ENCODE data around the gene MAML3. TPM values are rescaled to one million over a fixed set of nuclear protein-coding genes. Genes with fewer than 3 reads are reported as not detected.

The MAML3 gene
- total and polyA plus RNA-seq, 8 donors: 5.8 to 18.7 (median 16.7) TPM

GRCh38 chr4:139968831-139969230, 185.2 kb downstream of the MAML3 start:
- Histone ChIP-seq H3K36me3 (no peaks in the 10 kb centered on the region), H3K27me3 (no peaks in the 10 kb centered on the region), H3K9me3 (no peaks in the 10 kb centered on the region), H3K4me3 (no peak overlapping the region), H3K4me1 (peaks cover 13 to 58% of the 10 kb centered on the region in 2 donors), H3K27ac (no peak overlapping the region)
- intact Hi-C loops (cut with DNase I): no loop called here
- ATAC-seq (peak; percentile 6), DNase-seq (no peak)
- TF ChIP-seq CTCF (IDR thresholded peaks at IDR 0.05): no peak

- Histone ChIP-seq H3K27me3 (no peaks in the 10 kb centered on the region), H3K9me3 (no peaks in the 10 kb centered on the region), H3K36me3 (no peaks in the 10 kb centered on the region), H3K4me3 (no peak overlapping the region), H3K4me1 (peaks cover 13 to 66% of the 10 kb centered on the region in 2 donors), H3K27ac (peak overlapping the region in 1 of 2 donors; percentile 59)
- intact Hi-C loops (cut with DNase I): no loop called here
- no peak for TF ChIP-seq CTCF (IDR thresholded peaks at IDR 0.05)
- DNase-seq (no peak), ATAC-seq (no peak)
Observed at GRCh38 chr4:139966383-139966782, 187.6 kb downstream of the MAML3 start.

GRCh38 chr4:139965789-139966188, 188.2 kb downstream of the MAML3 start:
- Histone ChIP-seq H3K27ac (peak overlapping the region in 1 of 2 donors; percentile 55), H3K4me3 (no peak overlapping the region), H3K36me3 (no peaks in the 10 kb centered on the region), H3K4me1 (peaks cover 13 to 60% of the 10 kb centered on the region in 2 donors), H3K9me3 (no peaks in the 10 kb centered on the region), H3K27me3 (no peaks in the 10 kb centered on the region)
- no peak for DNase-seq
- intact Hi-C loops (cut with DNase I): no loop called here
- ATAC-seq: no peak
- no peak for TF ChIP-seq CTCF (IDR thresholded peaks at IDR 0.05)

GRCh38 chr4:139963708-139964107, 190.3 kb downstream of the MAML3 start:
- peaks cover 13 to 54% of the 10 kb centered on the region in 2 donors for H3K4me1 ChIP-seq
- ATAC-seq (no peak), DNase-seq (no peak)
- TF ChIP-seq CTCF (IDR thresholded peaks at IDR 0.05): no peak
- intact Hi-C loops (cut with DNase I): no loop called here
- no peak overlapping the region for H3K27ac ChIP-seq
- no peaks in the 10 kb centered on the region for H3K36me3 ChIP-seq
- H3K4me3 ChIP-seq: no peak overlapping the region
- H3K9me3 ChIP-seq: no peaks in the 10 kb centered on the region
- no peaks in the 10 kb centered on the region for H3K27me3 ChIP-seq

GRCh38 chr4:139962130-139962684, 191.8 kb downstream of the MAML3 start:
- ATAC-seq: no peak
- TF ChIP-seq CTCF (IDR thresholded peaks at IDR 0.05): no peak
- peaks cover 13 to 42% of the 10 kb centered on the region in 2 donors for H3K4me1 ChIP-seq
- no peaks in the 10 kb centered on the region for H3K36me3 ChIP-seq
- intact Hi-C loops (cut with DNase I): no loop called here
- no peaks in the 10 kb centered on the region for H3K9me3 ChIP-seq
- no peak overlapping the region for H3K4me3 ChIP-seq
- no peaks in the 10 kb centered on the region for H3K27me3 ChIP-seq
- peak overlapping the region; percentile 0 to 45 for H3K27ac ChIP-seq
- DNase-seq: no peak
